GM12878 (cell line): ENCODE measurements around the gene B4GALT1. TPM values are rescaled to one million over a fixed set of nuclear protein-coding genes. Genes with fewer than 3 reads are reported as not detected.

ENCODE experiments used
- ATAC-seq: fragments of 200-7000 bp; cut with Tn5 transposase; 3 replicates; pipeline ENCODE4 v1.9.1; 2020; ENCODE audit warnings: mild to moderate bottlenecking, moderate library complexity
- BruUV-seq: library from RNA; stranded (reverse); fragments of 400-500 nt; replicated peaks from 2 replicates; lab custom pipeline; 2021; lab: Mats Ljungman, UMichigan
- CTCF ChIA-PET: fragments of 300-600 bp; sonication (Branson Sonifier 250); formaldehyde crosslinking; extraction: SDS; loops from one replicate; lab custom pipeline; 2021; ENCODE audit warnings: inconsistent platforms; lab: Yijun Ruan, JAX
- POLR2A ChIA-PET: fragments of 350-600 bp; formaldehyde crosslinking; extraction: SDS; loops from one replicate; lab custom pipeline; 2021; ENCODE audit warnings: inconsistent platforms; lab: Charles Lee
- RAD21 ChIA-PET: fragments of 300-600 bp; sonication (Branson Sonifier 250); formaldehyde crosslinking; loops from one replicate; lab custom pipeline; 2023; ENCODE audit warnings: antibody characterized with exemption; ENCODE audit not compliant: unreplicated experiment; lab: Charles Lee
- SMC1A ChIA-PET: fragments of 300-600 bp; sonication (Branson Sonifier 250); formaldehyde crosslinking; loops from one replicate; lab custom pipeline; 2023; ENCODE audit not compliant: unreplicated experiment, uncharacterized antibody; lab: Charles Lee
- DNase-seq: peaks from one replicate; pipeline ENCODE4 v3.0.0-alpha.2; 2011; ENCODE audit warnings: low read depth, low spot score
- FAIRE-seq: peaks from 3 replicates; lab custom pipeline; 2011; peaks lifted over from hg19 to GRCh38; lab: Jason Lieb, UNC
- H2AFZ ChIP-seq: 2 replicates; pipeline ENCODE4 v1.6.0; 2011; ENCODE audit warnings: low read depth, low read length, control low read depth; ENCODE audit not compliant: control insufficient read depth
- H3K27ac ChIP-seq: 2 replicates; pipeline ENCODE4 v1.5.1; 2011; ENCODE audit warnings: control low read depth; ENCODE audit not compliant: control insufficient read depth, insufficient read depth
- H3K27me3 ChIP-seq, 2 experiments: replicated peaks in 1 of 2; 2 replicates each; pipeline versions ENCODE4 v1.6.0 to v1.6.1; 2011; ENCODE audit warnings: low read length in 1 of 2; ENCODE audit not compliant: control insufficient read depth in 2 of 2, insufficient read depth in 2 of 2
- H3K36me3 ChIP-seq, 2 experiments: 2 replicates each; pipeline ENCODE4 v1.5.1; 2011; ENCODE audit warnings: low read length in 1 of 2; ENCODE audit not compliant: control insufficient read depth in 2 of 2, insufficient read depth in 2 of 2
- H3K4me1 ChIP-seq: 2 replicates; pipeline ENCODE4 v1.6.1; 2011; ENCODE audit warnings: mild to moderate bottlenecking, low read length, moderate library complexity, mixed read lengths; ENCODE audit not compliant: control insufficient read depth, insufficient read depth
- H3K4me2 ChIP-seq: 2 replicates; pipeline ENCODE4 v1.6.0; 2011; ENCODE audit warnings: control low read depth; ENCODE audit not compliant: control insufficient read depth, insufficient read depth
- H3K4me3 ChIP-seq: fragments of 200-600 bp; sonication (generic); 2 replicates; pipeline ENCODE4 v1.5.1; 2016
- H3K79me2 ChIP-seq: 2 replicates; pipeline ENCODE4 v1.6.0; 2011; ENCODE audit warnings: low read length; ENCODE audit not compliant: control insufficient read depth, insufficient read depth
- H3K9ac ChIP-seq: 2 replicates; pipeline ENCODE4 v1.8.0; 2011; ENCODE audit warnings: low read length, control low read depth, mixed read lengths; ENCODE audit not compliant: control insufficient read depth, insufficient read depth
- H3K9me3 ChIP-seq: replicated peaks from 3 replicates; pipeline ENCODE4 v1.5.1; 2011; ENCODE audit warnings: mild to moderate bottlenecking, low read length; ENCODE audit not compliant: control insufficient read depth, insufficient read depth
- H4K20me1 ChIP-seq: 2 replicates; pipeline ENCODE4 v1.6.0; 2011; ENCODE audit not compliant: control insufficient read depth, insufficient read depth
- BACH1 ChIP-seq: fragments of 450-650 bp; IDR thresholded peaks from 2 replicates; pipeline ENCODE4 v1.6.1; 2017; ENCODE audit warnings: mild to moderate bottlenecking, borderline replicate concordance
- CHD2 ChIP-seq: IDR thresholded peaks from 2 replicates; pipeline ENCODE4 v1.6.1; 2011; ENCODE audit warnings: low read depth, low read length, improper control_type of control experiment, borderline replicate concordance
- EED ChIP-seq: sonication (generic); IDR thresholded peaks from 2 replicates; pipeline ENCODE4 v1.6.1; 2016; ENCODE audit warnings: antibody characterized with exemption, low read depth
- ESRRA ChIP-seq: IDR thresholded peaks from 2 replicates; pipeline ENCODE4 v1.6.1; 2012; ENCODE audit warnings: mild to moderate bottlenecking, low read length, improper control_type of control experiment
- NR2C2 ChIP-seq: IDR thresholded peaks from 2 replicates; pipeline ENCODE4 v1.6.1; 2011; ENCODE audit warnings: borderline replicate concordance, low read depth; ENCODE audit not compliant: control insufficient read depth, insufficient read length
- RAD21 ChIP-seq: IDR thresholded peaks from 2 replicates; pipeline ENCODE4 v1.6.1; 2011; ENCODE audit warnings: mild to moderate bottlenecking, low read depth, low read length, moderate library complexity; ENCODE audit not compliant: insufficient read depth
- RCOR1 ChIP-seq: conservative IDR thresholded peaks from 2 replicates; pipeline ENCODE4 v1.6.1; 2012; ENCODE audit warnings: low read depth, low read length, improper control_type of control experiment
- SREBF1 ChIP-seq: IDR thresholded peaks from 2 replicates; pipeline ENCODE4 v1.6.1; 2012; ENCODE audit warnings: mild to moderate bottlenecking, low read length
- TARDBP ChIP-seq: IDR thresholded peaks from 2 replicates; pipeline ENCODE4 v1.6.1; 2016; ENCODE audit warnings: borderline replicate concordance
- WGBS: methylation state at CpG from one replicate; pipeline ENCODE4 v1.1.6; 2016; ENCODE audit warnings: low lambda C conversion rate; ENCODE audit not compliant: insufficient replicate concordance, insufficient coverage; ENCODE audit errors: missing lambda C conversion rate; 5-methylcytosine and 5-hydroxymethylcytosine counted together
- in situ Hi-C: fragments of 300-500 bp; cut with MboI; formaldehyde crosslinking; loops from 9 replicates; pipeline ENCODE4 v1.14.3; 2018; ENCODE audit warnings: mixed read lengths
- intact Hi-C: fragments of 100-400 bp; cut with micrococcal nuclease; formaldehyde crosslinking; loops from one replicate; pipeline ENCODE4 v1.14.2; 2022; ENCODE audit not compliant: unreplicated experiment
- polyA plus RNA-seq, 11 experiments: library from polyadenylated mRNA; depleted of rRNA in 4 of 11; unstranded in 6 of 11; stranded (reverse) in 5 of 11; fragments of >200 nt; fragmentation: Nextera tagmentation in 4 of 11; fragmentation: Illumina TruSeq in 1 of 11; extraction: Ambion mirVana in 4 of 11; extraction: Trizol in 1 of 11; gene quantifications; 1 replicate in 1 of 11; 2 replicates in 10 of 11; pipeline versions ENCODE4 v1.2.1 to v1.2.3, GENCODE V29; 2011 to 2016; ENCODE audit warnings: inconsistent platforms in 2 of 11, missing spikeins in 2 of 11, low read depth in 1 of 11
- total RNA-seq, 4 experiments: library from RNA; depleted of rRNA in 3 of 4; stranded (reverse); fragments of >200 nt in 3 of 4; fragmentation: Illumina TruSeq in 1 of 4; extraction: Trizol in 1 of 4; gene quantifications; 2 replicates each; pipeline versions ENCODE4 v1.2.1 to v1.2.3, GENCODE V29; 2013 to 2021

The B4GALT1 gene
- total and polyA plus RNA-seq, 10 of the 15 experiments (the other 5 are each of a cell fraction or from before 2014, with no cell fraction given): 12.7 to 79.0 (median 41.0) TPM

DNA sequence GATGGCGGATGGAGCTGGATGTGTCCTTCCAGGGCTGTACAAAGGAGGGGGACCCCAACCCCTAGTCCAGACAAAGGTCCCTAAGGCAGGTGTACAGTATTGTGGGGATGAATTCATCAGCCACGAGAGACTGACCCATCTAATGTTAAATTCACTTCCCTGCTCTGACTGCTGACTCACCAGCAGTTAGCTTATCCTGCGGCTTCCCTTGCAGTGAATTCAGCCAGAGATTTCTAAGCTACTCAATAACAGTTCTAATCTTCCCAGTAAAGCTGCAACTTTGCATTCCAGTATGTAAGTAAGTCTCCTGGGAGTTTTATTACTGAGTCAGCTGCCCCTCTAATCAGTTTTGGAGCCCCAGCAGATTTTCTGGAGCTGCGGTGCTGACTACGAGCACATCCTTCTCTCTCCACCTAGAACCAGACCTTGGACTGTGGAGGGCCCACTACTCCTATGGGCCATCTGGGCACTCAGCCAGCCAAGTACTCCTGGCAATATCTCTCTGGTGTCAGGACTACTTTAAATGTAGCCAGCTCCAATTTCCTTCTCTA, 16.1 kb downstream of the B4GALT1 start (continued):
- TF ChIP-seq NR2C2: no peak
- no peak for TF ChIP-seq TARDBP

DNA sequence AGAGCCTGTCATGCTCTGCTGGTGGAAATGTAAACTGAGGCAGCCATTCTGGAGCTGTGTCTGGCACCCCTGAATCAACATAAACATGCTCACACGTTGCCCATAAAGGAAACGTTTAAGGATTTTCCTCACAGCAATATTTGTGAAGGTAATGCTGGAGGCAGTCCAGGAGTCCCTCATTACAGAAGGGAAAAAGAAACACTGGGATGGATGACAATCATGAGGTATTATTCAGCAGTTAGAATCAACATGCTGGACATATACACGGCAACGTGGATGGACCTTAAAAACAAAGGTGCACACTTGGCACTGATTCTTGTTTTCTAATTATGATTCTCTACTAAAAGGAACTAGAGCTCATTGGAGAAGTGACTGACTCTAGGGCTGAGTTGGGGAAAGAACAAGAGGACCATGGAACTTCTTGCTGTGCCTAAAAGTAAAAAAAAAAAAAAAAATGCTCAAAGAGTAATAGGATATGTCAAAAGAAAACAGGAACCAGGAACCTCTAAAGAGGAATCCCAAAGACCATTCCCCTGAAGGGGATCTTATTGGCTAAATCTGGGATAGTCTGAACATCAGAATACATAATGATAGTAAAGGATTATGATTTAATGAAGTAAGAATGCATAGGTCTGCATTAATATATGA, 18.6 kb downstream of the B4GALT1 start:
- Histone ChIP-seq H2AFZ (no peak overlapping the region), H3K27me3 (no peaks in the 10 kb centered on the region), H3K9ac (no peak overlapping the region), H3K79me2 (peaks cover 97% of the 10 kb centered on the region), H3K4me2 (peak overlapping the region; percentile 45; the same call in 1 of the 2 replicates), H3K9me3 (no peaks in the 10 kb centered on the region), H4K20me1 (no peaks in the 10 kb centered on the region)
- WGBS: 39% methylated on average over 4 of the region's 4 CpGs
- CTCF ChIA-PET: interaction anchor here (1.0 to 5.3 kb wide), 3 partner anchors 13 to 77 kb away, joined by 3 to 39 read pairs (median 3); no protein-coding TSS in a partner anchor
- no peak for DNase-seq
- no peak for FAIRE-seq
- intact Hi-C loops: no loop called here
- in situ Hi-C loops: no loop called here
- no peak for ATAC-seq
- no peak for TF ChIP-seq BACH1
- no peak for TF ChIP-seq RCOR1
- TF ChIP-seq EED: no peak
- TF ChIP-seq SREBF1: no peak
- TF ChIP-seq ESRRA: no peak
- TF ChIP-seq CHD2: no peak
- no peak for TF ChIP-seq RAD21
- TF ChIP-seq, all 136 proteins: peak for 0
- ChIA-PET RAD21 (interaction anchor here (0.6 to 1.5 kb wide), 4 partner anchors 9 to 305 kb away, joined by 3 to 6 read pairs (median 3); no protein-coding TSS in a partner anchor), POLR2A (interaction anchor here (1.3 to 1.5 kb wide), 2 partner anchors 10 to 11 kb away, joined by 4 to 5 read pairs; no protein-coding TSS in a partner anchor), SMC1A (interaction anchor here (1.0 to 2.0 kb wide), 8 partner anchors 8 to 78 kb away, joined by 3 to 7 read pairs (median 3); no protein-coding TSS in a partner anchor)
- H3K4me3 ChIP-seq: no peak overlapping the region; the same call in 1 of the 2 replicates
- TSS peak; percentile 7 for BruUV-seq
- no peak overlapping the region for H3K27ac ChIP-seq
- H3K36me3 ChIP-seq: peaks cover 3 to 5% of the 10 kb centered on the region in 2 experiments; a peak in 3 of 4 replicates
- H3K4me1 ChIP-seq: peaks cover 59% of the 10 kb centered on the region
